GM23338 (cell line): ENCODE data around the gene SMIM43.

ENCODE experiments used
- CREB1 ChIP-seq: fragments of 250-450 bp; sonication (Bioruptor Pico); IDR thresholded peaks from 2 replicates; pipeline ENCODE4 v1.5.0; 2020; ENCODE audit warnings: low read depth, mild to moderate bottlenecking, moderate library complexity
- EZH2 ChIP-seq: fragments of 200-600 bp; sonication (generic); IDR thresholded peaks from one replicate; pipeline ENCODE4 v1.8.0; 2017; ENCODE audit warnings: antibody characterized with exemption, mild to moderate bottlenecking, low read depth; ENCODE audit not compliant: unreplicated experiment
- EZH2phosphoT487 ChIP-seq: fragments of 200-600 bp; sonication (generic); IDR thresholded peaks from one replicate; pipeline ENCODE4 v1.8.1; 2018; ENCODE audit warnings: antibody characterized with exemption; ENCODE audit not compliant: unreplicated experiment
- JUNB ChIP-seq: IDR thresholded peaks from one replicate; pipeline ENCODE4 v1.6.1; 2016; ENCODE audit warnings: antibody characterized with exemption; ENCODE audit not compliant: unreplicated experiment
- NANOG ChIP-seq: IDR thresholded peaks from 2 replicates; pipeline ENCODE4 v1.6.1; 2016; ENCODE audit warnings: antibody characterized with exemption, borderline replicate concordance
- POLR2AphosphoS5 ChIP-seq: IDR thresholded peaks from 2 replicates; pipeline ENCODE4 v1.6.1; 2016; ENCODE audit warnings: antibody characterized with exemption, low read depth
- REST ChIP-seq: IDR thresholded peaks from one replicate; pipeline ENCODE4 v1.6.1; 2018; ENCODE audit warnings: antibody characterized with exemption; ENCODE audit not compliant: unreplicated experiment
- ZNF114 ChIP-seq: fragments of 250-450 bp; sonication (Bioruptor Pico); IDR thresholded peaks from 2 replicates; pipeline ENCODE4 v1.5.0; 2020; ENCODE audit warnings: mild to moderate bottlenecking, moderate library complexity
- TF ChIP-seq, protein P1 (sequence below), 2 experiments: fragments of 200-600 bp in 1 of 2; sonication (generic) in 1 of 2; conservative IDR thresholded peaks; 2 replicates each; pipeline versions ENCODE4 v1.5.1 to v1.6.1; 2016 to 2017; ENCODE audit warnings: antibody characterized with exemption in 2 of 2, low read depth in 2 of 2, mild to moderate bottlenecking in 2 of 2, moderate library complexity in 1 of 2
- TF ChIP-seq, protein P2 (sequence below): fragments of 250-450 bp; sonication (Bioruptor Pico); IDR thresholded peaks from 2 replicates; pipeline ENCODE4 v1.5.0; 2020; ENCODE audit warnings: mild to moderate bottlenecking, moderate library complexity

- no peak for TF ChIP-seq EZH2
- TF ChIP-seq, protein P1, sequence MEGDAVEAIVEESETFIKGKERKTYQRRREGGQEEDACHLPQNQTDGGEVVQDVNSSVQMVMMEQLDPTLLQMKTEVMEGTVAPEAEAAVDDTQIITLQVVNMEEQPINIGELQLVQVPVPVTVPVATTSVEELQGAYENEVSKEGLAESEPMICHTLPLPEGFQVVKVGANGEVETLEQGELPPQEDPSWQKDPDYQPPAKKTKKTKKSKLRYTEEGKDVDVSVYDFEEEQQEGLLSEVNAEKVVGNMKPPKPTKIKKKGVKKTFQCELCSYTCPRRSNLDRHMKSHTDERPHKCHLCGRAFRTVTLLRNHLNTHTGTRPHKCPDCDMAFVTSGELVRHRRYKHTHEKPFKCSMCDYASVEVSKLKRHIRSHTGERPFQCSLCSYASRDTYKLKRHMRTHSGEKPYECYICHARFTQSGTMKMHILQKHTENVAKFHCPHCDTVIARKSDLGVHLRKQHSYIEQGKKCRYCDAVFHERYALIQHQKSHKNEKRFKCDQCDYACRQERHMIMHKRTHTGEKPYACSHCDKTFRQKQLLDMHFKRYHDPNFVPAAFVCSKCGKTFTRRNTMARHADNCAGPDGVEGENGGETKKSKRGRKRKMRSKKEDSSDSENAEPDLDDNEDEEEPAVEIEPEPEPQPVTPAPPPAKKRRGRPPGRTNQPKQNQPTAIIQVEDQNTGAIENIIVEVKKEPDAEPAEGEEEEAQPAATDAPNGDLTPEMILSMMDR (conservative IDR thresholded peaks at IDR 0.05; ENCODE audit: low read depth in 2 of 2): no peak
- no peak for TF ChIP-seq EZH2phosphoT487
- TF ChIP-seq REST: no peak
- no peak for TF ChIP-seq JUNB
- TF ChIP-seq POLR2AphosphoS5: no peak
- TF ChIP-seq NANOG: no peak
- no peak for TF ChIP-seq CREB1 (CRISPR knock-in tag)
- TF ChIP-seq, protein P2, sequence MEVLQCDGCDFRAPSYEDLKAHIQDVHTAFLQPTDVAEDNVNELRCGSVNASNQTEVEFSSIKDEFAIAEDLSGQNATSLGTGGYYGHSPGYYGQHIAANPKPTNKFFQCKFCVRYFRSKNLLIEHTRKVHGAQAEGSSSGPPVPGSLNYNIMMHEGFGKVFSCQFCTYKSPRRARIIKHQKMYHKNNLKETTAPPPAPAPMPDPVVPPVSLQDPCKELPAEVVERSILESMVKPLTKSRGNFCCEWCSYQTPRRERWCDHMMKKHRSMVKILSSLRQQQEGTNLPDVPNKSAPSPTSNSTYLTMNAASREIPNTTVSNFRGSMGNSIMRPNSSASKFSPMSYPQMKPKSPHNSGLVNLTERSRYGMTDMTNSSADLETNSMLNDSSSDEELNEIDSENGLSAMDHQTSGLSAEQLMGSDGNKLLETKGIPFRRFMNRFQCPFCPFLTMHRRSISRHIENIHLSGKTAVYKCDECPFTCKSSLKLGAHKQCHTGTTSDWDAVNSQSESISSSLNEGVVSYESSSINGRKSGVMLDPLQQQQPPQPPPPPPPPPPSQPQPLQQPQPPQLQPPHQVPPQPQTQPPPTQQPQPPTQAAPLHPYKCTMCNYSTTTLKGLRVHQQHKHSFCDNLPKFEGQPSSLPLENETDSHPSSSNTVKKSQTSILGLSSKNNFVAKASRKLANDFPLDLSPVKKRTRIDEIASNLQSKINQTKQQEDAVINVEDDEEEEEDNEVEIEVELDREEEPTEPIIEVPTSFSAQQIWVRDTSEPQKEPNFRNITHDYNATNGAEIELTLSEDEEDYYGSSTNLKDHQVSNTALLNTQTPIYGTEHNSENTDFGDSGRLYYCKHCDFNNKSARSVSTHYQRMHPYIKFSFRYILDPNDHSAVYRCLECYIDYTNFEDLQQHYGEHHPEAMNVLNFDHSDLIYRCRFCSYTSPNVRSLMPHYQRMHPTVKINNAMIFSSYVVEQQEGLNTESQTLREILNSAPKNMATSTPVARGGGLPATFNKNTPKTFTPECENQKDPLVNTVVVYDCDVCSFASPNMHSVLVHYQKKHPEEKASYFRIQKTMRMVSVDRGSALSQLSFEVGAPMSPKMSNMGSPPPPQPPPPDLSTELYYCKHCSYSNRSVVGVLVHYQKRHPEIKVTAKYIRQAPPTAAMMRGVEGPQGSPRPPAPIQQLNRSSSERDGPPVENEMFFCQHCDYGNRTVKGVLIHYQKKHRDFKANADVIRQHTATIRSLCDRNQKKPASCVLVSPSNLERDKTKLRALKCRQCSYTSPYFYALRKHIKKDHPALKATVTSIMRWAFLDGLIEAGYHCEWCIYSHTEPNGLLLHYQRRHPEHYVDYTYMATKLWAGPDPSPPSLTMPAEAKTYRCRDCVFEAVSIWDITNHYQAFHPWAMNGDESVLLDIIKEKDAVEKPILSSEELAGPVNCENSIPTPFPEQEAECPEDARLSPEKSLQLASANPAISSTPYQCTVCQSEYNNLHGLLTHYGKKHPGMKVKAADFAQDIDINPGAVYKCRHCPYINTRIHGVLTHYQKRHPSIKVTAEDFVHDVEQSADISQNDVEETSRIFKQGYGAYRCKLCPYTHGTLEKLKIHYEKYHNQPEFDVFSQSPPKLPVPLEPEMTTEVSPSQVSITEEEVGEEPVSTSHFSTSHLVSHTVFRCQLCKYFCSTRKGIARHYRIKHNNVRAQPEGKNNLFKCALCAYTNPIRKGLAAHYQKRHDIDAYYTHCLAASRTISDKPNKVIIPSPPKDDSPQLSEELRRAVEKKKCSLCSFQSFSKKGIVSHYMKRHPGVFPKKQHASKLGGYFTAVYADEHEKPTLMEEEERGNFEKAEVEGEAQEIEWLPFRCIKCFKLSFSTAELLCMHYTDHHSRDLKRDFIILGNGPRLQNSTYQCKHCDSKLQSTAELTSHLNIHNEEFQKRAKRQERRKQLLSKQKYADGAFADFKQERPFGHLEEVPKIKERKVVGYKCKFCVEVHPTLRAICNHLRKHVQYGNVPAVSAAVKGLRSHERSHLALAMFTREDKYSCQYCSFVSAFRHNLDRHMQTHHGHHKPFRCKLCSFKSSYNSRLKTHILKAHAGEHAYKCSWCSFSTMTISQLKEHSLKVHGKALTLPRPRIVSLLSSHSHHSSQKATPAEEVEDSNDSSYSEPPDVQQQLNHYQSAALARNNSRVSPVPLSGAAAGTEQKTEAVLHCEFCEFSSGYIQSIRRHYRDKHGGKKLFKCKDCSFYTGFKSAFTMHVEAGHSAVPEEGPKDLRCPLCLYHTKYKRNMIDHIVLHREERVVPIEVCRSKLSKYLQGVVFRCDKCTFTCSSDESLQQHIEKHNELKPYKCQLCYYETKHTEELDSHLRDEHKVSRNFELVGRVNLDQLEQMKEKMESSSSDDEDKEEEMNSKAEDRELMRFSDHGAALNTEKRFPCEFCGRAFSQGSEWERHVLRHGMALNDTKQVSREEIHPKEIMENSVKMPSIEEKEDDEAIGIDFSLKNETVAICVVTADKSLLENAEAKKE (CRISPR knock-in tag): no peak
- no peak for TF ChIP-seq ZNF114 (CRISPR knock-in tag)
These were observed 4.4 kb upstream of the SMIM43 start for GRCh38 chr4:121769341-121769740.
